Gastrocnemius medialis (tissue), 4 donors: ENCODE measurements around the gene PTPRM. TPM values are rescaled to one million over a fixed set of nuclear protein-coding genes. Genes with fewer than 3 reads are reported as not detected.

Experiments
- ATAC-seq, 2 donors: fragments of 150-250 bp; one replicate each; pipeline ENCODE4 v1.9.1; 2016
- DNase-seq, 2 donors: peaks; one replicate each; pipeline ENCODE4 v3.0.0-alpha.2; 2019
- H3K27ac ChIP-seq, 4 donors: fragments of 200-600 bp; sonication (generic); 1 replicate in 1 of 4; 2 replicates in 3 of 4; pipeline ENCODE4 v1.5.1; 2016 to 2018; ENCODE audit warnings: mild to moderate bottlenecking in 2 of 4, moderate library complexity in 1 of 4
- H3K27me3 ChIP-seq, 3 donors: fragments of 200-600 bp; sonication (generic) in 2 of 3; 1 replicate in 1 of 3; 2 replicates in 2 of 3; pipeline versions ENCODE4 v1.5.1 to v1.6.0; 2016 to 2019; ENCODE audit warnings: mild to moderate bottlenecking in 1 of 3, moderate library complexity in 1 of 3
- H3K36me3 ChIP-seq, 2 donors: fragments of 200-600 bp; sonication (generic) in 1 of 2; one replicate each; pipeline ENCODE4 v1.5.1; 2017 to 2018
- H3K4me1 ChIP-seq, 2 donors: fragments of 200-600 bp; sonication (generic) in 1 of 2; one replicate each; pipeline ENCODE4 v1.5.1; 2016 to 2017; ENCODE audit warnings: mild to moderate bottlenecking in 2 of 2
- H3K4me3 ChIP-seq, 4 donors: fragments of 200-600 bp; sonication (generic) in 3 of 4; 1 replicate in 1 of 4; 2 replicates in 3 of 4; pipeline ENCODE4 v1.5.1; 2016 to 2019; ENCODE audit warnings: mild to moderate bottlenecking in 2 of 4
- H3K9me3 ChIP-seq, 3 donors: fragments of 200-600 bp; sonication (generic) in 2 of 3; 1 replicate in 1 of 3; 2 replicates in 2 of 3; pipeline ENCODE4 v1.5.1; 2016 to 2019
- POLR2A ChIP-seq, 2 donors: fragments of 450-650 bp; IDR thresholded peaks; one replicate each; pipeline ENCODE4 v1.6.1; 2017; ENCODE audit warnings: antibody characterized with exemption in 2 of 2, mild to moderate bottlenecking in 2 of 2, moderate library complexity in 2 of 2
- in situ Hi-C, 4 donors: fragments of 200-750 bp; cut with MboI; loops; one replicate each; pipeline versions ENCODE4 v1.15.0 to v1.8.0; 2017; ENCODE audit warnings: low sequenced_read_pairs in 4 of 4
- intact Hi-C: fragments of 100-400 bp; cut with DNase I; formaldehyde crosslinking; loops from one replicate; pipeline ENCODE4 v1.15.1; 2023; ENCODE audit warnings: low total_unique reads
- total RNA-seq, 4 donors: library from RNA; depleted of rRNA; stranded (reverse); fragments of >200 nt; gene quantifications; one replicate each; pipeline versions ENCODE4 v1.1.0 to v1.2.3, GENCODE V29; 2016
- TF ChIP-seq, protein P1 (sequence below), 5 experiments: fragments of 450-650 bp in 3 of 5; fragments of 200-600 bp in 2 of 5; sonication (generic) in 2 of 5; IDR thresholded peaks in 4 of 5; conservative IDR thresholded peaks in 1 of 5; 1 replicate in 4 of 5; 2 replicates in 1 of 5; pipeline ENCODE4 v1.5.1; 2016 to 2019; ENCODE audit warnings: antibody characterized with exemption in 5 of 5, mild to moderate bottlenecking in 3 of 5, moderate library complexity in 3 of 5

The PTPRM gene
- total RNA-seq, 4 donors from 2014 or later = 52.6 to 79.3 (median 63.8) TPM

DNA sequence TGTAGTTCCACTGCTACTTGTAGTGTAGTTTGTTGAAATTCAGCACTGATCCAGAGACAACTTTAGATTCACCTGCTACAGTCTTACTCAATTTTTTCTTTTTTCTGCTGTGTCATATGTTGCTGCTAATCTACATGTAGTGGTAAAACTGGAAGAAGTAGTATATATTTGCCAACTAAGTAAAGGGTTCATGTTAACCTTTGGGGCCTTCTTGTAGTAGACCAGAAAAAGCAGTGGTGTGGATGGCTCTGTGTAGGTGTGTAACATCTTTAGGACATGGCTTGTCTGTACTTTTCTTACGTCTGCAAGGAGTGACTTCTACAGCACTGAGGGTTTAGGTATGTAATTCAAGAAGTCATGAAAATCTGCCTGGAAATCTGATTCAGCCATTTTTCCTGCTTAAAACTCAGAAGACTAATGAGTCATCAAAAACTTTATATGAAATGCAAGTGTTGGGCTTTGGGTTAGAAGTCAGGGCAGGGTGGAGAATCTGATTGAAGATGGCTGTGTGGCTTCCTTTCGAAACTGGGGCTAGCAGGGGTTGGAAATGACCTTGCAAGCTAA, 8.4 kb downstream of the PTPRM start:
- DNase-seq (no peak), ATAC-seq (peak in 1 of 2 donors; percentile 49)
- TF ChIP-seq POLR2A (IDR thresholded peaks at IDR 0.05) = no peak
- TF ChIP-seq, protein P1, sequence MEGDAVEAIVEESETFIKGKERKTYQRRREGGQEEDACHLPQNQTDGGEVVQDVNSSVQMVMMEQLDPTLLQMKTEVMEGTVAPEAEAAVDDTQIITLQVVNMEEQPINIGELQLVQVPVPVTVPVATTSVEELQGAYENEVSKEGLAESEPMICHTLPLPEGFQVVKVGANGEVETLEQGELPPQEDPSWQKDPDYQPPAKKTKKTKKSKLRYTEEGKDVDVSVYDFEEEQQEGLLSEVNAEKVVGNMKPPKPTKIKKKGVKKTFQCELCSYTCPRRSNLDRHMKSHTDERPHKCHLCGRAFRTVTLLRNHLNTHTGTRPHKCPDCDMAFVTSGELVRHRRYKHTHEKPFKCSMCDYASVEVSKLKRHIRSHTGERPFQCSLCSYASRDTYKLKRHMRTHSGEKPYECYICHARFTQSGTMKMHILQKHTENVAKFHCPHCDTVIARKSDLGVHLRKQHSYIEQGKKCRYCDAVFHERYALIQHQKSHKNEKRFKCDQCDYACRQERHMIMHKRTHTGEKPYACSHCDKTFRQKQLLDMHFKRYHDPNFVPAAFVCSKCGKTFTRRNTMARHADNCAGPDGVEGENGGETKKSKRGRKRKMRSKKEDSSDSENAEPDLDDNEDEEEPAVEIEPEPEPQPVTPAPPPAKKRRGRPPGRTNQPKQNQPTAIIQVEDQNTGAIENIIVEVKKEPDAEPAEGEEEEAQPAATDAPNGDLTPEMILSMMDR (IDR thresholded peaks at IDR 0.05 in 4 of 5, conservative IDR thresholded peaks at IDR 0.05 in 1 of 5) = no peak
- H3K27me3 ChIP-seq = no peaks in the 10 kb centered on the region
- in situ Hi-C loops (no loop called here), intact Hi-C loops (no loop called here)
- H3K4me1 ChIP-seq = peaks cover 33 to 37% of the 10 kb centered on the region in 2 donors
- no peaks in the 10 kb centered on the region for H3K36me3 ChIP-seq
- H3K4me3 ChIP-seq = no peak overlapping the region
- no peaks in the 10 kb centered on the region for H3K9me3 ChIP-seq
- peak overlapping the region in 1 of 4 donors; percentile 14 for H3K27ac ChIP-seq

GRCh38 chr18:7576077-7576476, 9.0 kb downstream of the PTPRM start:
- peak overlapping the region in 1 of 4 donors; percentile 14 for H3K27ac ChIP-seq
- TF ChIP-seq POLR2A (IDR thresholded peaks at IDR 0.05) = no peak
- TF ChIP-seq, protein P1 (IDR thresholded peaks at IDR 0.05 in 4 of 5, conservative IDR thresholded peaks at IDR 0.05 in 1 of 5) = no peak
- H3K4me1 ChIP-seq = peaks cover 34 to 39% of the 10 kb centered on the region in 2 donors
- no peaks in the 10 kb centered on the region for H3K9me3 ChIP-seq
- H3K4me3 ChIP-seq = no peak overlapping the region
- DNase-seq (no peak), ATAC-seq (no peak)
- no peaks in the 10 kb centered on the region for H3K36me3 ChIP-seq
- intact Hi-C loops = no loop called here
- in situ Hi-C loops = no loop called here
- H3K27me3 ChIP-seq = no peaks in the 10 kb centered on the region

DNA sequence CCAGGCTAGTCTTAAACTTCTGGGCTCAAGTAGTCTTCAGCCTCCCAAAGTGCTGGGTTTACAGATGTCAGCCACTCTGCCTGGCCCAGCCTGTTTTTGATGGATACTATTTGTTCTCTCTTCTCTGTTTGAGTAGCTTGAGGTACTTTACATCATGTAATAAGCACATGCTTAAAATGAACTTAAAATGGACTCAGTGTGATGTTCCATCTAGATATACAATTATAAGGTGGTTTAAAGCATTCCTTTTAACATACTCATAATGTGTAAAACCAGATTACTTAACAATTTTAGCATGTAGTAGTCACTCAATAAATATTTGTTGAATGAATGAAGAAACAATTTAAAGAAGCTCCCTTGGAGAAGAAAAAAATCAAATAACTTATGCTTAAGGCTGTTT, 9.6 kb downstream of the PTPRM start:
- H3K4me1 ChIP-seq = peaks cover 33 to 37% of the 10 kb centered on the region in 2 donors
- intact Hi-C loops = no loop called here

GRCh38 chr18:7577706-7578105, 10.6 kb downstream of the PTPRM start:
- no peak overlapping the region for H3K4me3 ChIP-seq
- H3K9me3 ChIP-seq = no peaks in the 10 kb centered on the region
- no peak overlapping the region for H3K27ac ChIP-seq
- in situ Hi-C loops = no loop called here
- intact Hi-C loops = no loop called here
- no peak for ATAC-seq
- no peak for DNase-seq
- H3K36me3 ChIP-seq = no peaks in the 10 kb centered on the region
- H3K27me3 ChIP-seq = no peaks in the 10 kb centered on the region
- no peak for TF ChIP-seq POLR2A (IDR thresholded peaks at IDR 0.05)
- TF ChIP-seq, protein P1 (IDR thresholded peaks at IDR 0.05 in 4 of 5, conservative IDR thresholded peaks at IDR 0.05 in 1 of 5) = no peak
- H3K4me1 ChIP-seq = peaks cover 28 to 34% of the 10 kb centered on the region in 2 donors

More for the DNA sequence above, 9.6 kb downstream of the PTPRM start:
- no peak for ATAC-seq
- Histone ChIP-seq H3K27ac (no peak overlapping the region), H3K9me3 (no peaks in the 10 kb centered on the region), H3K36me3 (no peaks in the 10 kb centered on the region), H3K4me3 (no peak overlapping the region), H3K27me3 (no peaks in the 10 kb centered on the region)
- in situ Hi-C loops = no loop called here
- TF ChIP-seq POLR2A (IDR thresholded peaks at IDR 0.05) = no peak
- TF ChIP-seq, protein P1 (IDR thresholded peaks at IDR 0.05 in 4 of 5, conservative IDR thresholded peaks at IDR 0.05 in 1 of 5) = no peak
- no peak for DNase-seq
